Mesothelial cell of epicardium (in vitro differentiated cells): ENCODE data around the gene PPP6R3. TPM values are rescaled to one million over a fixed set of nuclear protein-coding genes. Genes with fewer than 3 reads are reported as not detected.

ENCODE experiments used
- DNase-seq, 2 experiments: peaks; one replicate each; pipeline ENCODE4 v3.0.0; 2021; ENCODE audit warnings: low spot score in 2 of 2; ENCODE audit not compliant: unreplicated experiment in 2 of 2
- H3K27ac Mint-ChIP-seq: 2 replicates; pipeline ENCODE4 v1.8.0; 2021; ENCODE audit warnings: mixed read lengths
- H3K27me3 Mint-ChIP-seq: 2 replicates; pipeline ENCODE4 v1.8.0; 2021; ENCODE audit warnings: low read depth, mixed read lengths
- H3K36me3 Mint-ChIP-seq: 2 replicates; pipeline ENCODE4 v1.8.0; 2021; ENCODE audit warnings: mixed read lengths
- H3K4me1 Mint-ChIP-seq: 2 replicates; pipeline ENCODE4 v1.8.0; 2021; ENCODE audit warnings: mixed read lengths
- H3K4me3 Mint-ChIP-seq: 2 replicates; pipeline ENCODE4 v1.8.0; 2021; ENCODE audit warnings: mild to moderate bottlenecking, moderate library complexity, mixed read lengths
- H3K9me3 Mint-ChIP-seq: 2 replicates; pipeline ENCODE4 v1.8.0; 2021; ENCODE audit warnings: mixed read lengths
- total RNA-seq: library from RNA; stranded (reverse); gene quantifications from 3 replicates; pipeline ENCODE4 v1.2.1, GENCODE V29; 2021
- TF ChIP-seq, protein P1 (sequence below): fragments of 200-600 bp; sonication (generic); IDR thresholded peaks from one replicate; pipeline ENCODE4 v1.5.0; 2021; ENCODE audit warnings: antibody characterized with exemption; ENCODE audit not compliant: unreplicated experiment

The PPP6R3 gene
- total RNA-seq, 1 donor from 2014 or later: 137 TPM

DNA sequence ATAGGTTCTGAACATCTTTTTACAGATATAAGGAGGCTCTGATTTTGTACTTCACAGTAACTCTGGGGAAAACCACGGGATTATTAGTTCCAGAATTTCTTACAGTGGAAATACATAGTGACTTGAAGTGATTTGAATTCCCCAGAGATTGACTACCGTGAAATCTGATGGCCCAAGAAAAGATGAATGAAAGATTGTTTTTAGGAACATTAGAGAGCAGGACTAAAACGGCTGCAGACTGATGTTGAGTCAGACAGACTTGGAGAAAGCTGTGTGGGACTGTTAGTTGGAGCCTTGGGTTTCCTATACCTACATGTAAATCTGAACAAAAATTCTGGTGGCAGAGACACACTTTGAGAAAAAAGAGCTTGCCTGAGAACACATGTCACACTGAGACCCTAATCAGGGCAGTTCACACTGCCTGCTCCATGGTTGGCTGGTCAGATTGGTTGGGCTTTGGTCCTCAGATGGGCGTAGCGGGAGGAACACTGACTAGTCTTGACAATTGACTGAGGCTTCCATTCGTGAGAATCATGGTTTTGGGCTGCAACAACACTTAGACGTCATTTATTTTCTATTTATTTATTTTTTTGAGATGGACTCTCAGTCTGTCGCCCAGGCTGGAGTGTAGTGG lies 6.8 kb downstream of the PPP6R3 start:
- Mint-ChIP-seq H3K4me3 (no peak overlapping the region), H3K9me3 (peaks cover 11% of the 10 kb centered on the region), H3K27me3 (no peaks in the 10 kb centered on the region), H3K36me3 (peaks cover 16% of the 10 kb centered on the region), H3K4me1 (peaks cover 62% of the 10 kb centered on the region), H3K27ac (peak overlapping the region; percentile 13)
- TF ChIP-seq, protein P1, sequence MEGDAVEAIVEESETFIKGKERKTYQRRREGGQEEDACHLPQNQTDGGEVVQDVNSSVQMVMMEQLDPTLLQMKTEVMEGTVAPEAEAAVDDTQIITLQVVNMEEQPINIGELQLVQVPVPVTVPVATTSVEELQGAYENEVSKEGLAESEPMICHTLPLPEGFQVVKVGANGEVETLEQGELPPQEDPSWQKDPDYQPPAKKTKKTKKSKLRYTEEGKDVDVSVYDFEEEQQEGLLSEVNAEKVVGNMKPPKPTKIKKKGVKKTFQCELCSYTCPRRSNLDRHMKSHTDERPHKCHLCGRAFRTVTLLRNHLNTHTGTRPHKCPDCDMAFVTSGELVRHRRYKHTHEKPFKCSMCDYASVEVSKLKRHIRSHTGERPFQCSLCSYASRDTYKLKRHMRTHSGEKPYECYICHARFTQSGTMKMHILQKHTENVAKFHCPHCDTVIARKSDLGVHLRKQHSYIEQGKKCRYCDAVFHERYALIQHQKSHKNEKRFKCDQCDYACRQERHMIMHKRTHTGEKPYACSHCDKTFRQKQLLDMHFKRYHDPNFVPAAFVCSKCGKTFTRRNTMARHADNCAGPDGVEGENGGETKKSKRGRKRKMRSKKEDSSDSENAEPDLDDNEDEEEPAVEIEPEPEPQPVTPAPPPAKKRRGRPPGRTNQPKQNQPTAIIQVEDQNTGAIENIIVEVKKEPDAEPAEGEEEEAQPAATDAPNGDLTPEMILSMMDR: no peak
- no peak for DNase-seq

DNA sequence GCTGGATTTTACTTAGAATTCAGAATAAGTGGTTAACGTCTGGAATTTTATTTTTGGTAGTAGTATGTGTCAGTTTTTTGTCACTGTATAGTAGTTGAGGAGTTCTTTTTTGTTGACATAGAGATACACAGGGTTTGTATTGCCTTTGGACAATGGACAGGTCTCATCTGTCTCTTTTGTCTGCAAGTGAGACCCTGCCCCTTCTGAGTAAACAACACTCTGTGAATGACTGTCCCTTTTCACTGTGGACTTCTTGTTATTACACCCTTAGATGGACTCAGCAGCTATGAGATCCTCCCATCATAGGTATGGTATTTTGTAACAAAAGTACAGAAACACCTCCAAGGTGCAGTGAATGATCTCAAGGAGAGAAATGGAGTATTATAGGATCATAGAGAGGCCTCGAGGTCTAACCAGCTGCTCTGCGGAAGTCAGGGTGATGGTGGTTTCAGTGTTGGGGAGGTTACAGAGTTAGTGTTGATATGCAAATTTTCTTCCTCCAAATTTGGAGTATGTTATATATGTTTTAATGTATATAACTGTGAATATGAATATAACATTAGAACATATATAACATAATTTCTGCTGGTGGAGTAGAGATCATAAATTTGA lies 7.8 kb downstream of the PPP6R3 start:
- Mint-ChIP-seq H3K27me3 (no peaks in the 10 kb centered on the region), H3K27ac (peak overlapping the region; percentile 39), H3K4me3 (no peak overlapping the region), H3K36me3 (peaks cover 25% of the 10 kb centered on the region), H3K9me3 (peaks cover 16% of the 10 kb centered on the region), H3K4me1 (peaks cover 55% of the 10 kb centered on the region)
- TF ChIP-seq, protein P1: no peak
- DNase-seq: no peak

DNA sequence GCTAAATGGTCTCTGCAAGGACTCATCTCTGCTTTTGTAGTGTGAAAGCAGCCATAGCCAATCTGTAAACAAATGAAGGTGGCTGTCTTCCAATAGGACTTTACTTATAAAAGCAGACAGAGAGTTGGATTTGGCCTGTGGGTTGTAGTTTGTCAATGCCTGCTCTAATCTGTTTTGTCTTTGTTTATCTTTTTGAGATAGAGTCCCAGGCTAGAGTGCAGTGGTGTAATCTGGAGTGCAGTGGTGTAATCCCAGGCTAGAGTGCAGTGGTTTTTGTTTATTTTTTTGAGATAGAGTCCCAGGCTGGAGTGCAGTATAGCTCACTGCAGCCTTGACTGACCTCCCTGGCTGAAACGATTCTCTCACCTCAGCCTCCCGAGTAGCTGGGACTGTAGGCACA lies 8.6 kb downstream of the PPP6R3 start:
- TF ChIP-seq, protein P1: no peak
- DNase-seq: no peak
- H3K4me1 Mint-ChIP-seq: peaks cover 49% of the 10 kb centered on the region
- H3K36me3 Mint-ChIP-seq: peaks cover 30% of the 10 kb centered on the region
- peak overlapping the region; percentile 31 for H3K27ac Mint-ChIP-seq
- no peak overlapping the region for H3K4me3 Mint-ChIP-seq
- no peaks in the 10 kb centered on the region for H3K27me3 Mint-ChIP-seq
- peaks cover 16% of the 10 kb centered on the region for H3K9me3 Mint-ChIP-seq

DNA sequence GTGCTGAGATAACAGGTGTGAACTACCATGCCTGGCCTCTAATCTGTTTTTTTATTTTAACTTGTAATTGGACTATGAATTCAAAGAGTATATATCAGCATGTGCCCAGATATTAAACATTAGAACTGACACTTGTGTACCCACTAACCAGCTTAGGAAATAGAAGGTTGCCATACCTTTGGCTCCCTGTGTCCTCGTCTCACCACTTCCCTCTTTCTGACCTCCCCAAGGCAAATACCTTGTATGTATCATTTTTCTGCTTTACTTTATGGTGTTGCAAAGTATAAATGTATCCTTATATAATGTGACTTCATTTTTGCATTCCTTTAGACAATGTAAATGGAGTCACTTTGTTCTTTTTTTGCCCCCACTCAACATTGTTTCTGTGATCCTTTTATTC lies 9.1 kb downstream of the PPP6R3 start:
- no peaks in the 10 kb centered on the region for H3K27me3 Mint-ChIP-seq
- no peak for DNase-seq
- peak overlapping the region; percentile 31 for H3K27ac Mint-ChIP-seq
- TF ChIP-seq, protein P1: no peak
- peaks cover 16% of the 10 kb centered on the region for H3K9me3 Mint-ChIP-seq
- no peak overlapping the region for H3K4me3 Mint-ChIP-seq
- H3K4me1 Mint-ChIP-seq: peaks cover 44% of the 10 kb centered on the region
- H3K36me3 Mint-ChIP-seq: peaks cover 34% of the 10 kb centered on the region

DNA sequence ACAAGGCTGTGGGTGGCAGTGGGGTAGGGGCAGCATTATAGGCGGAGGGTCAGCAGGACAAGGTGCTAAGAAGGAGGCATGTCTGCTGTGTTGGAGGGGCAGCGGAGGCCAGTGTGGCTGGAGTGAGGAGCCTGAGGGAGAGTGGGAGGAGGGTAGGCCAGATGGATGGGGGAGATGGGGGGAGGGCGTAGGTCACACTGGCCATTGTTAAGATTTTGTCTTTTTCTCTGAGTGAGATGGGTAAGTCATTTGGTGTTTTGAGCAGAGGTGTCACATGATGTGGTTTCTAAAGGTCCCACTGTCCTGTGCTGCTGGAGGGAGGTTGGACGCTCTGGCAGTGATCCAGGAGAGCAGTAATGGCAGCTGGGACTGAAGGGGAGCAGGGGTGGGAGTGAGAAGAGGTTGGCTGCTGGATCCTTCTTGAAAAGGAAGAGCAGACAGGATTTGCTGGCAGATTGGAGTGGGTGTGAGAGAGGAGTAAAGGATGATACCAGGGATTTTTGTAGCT lies 9.8 kb downstream of the PPP6R3 start:
- peaks cover 38% of the 10 kb centered on the region for H3K36me3 Mint-ChIP-seq
- no peak for DNase-seq
- H3K4me3 Mint-ChIP-seq: no peak overlapping the region
- peaks cover 40% of the 10 kb centered on the region for H3K4me1 Mint-ChIP-seq
- TF ChIP-seq, protein P1: no peak
- peak overlapping the region; percentile 32 for H3K27ac Mint-ChIP-seq
- H3K9me3 Mint-ChIP-seq: peaks cover 16% of the 10 kb centered on the region
- no peaks in the 10 kb centered on the region for H3K27me3 Mint-ChIP-seq
